HepG2 (cell line): ENCODE measurements around the gene ZNF586. TPM values are rescaled to one million over a fixed set of nuclear protein-coding genes. Genes with fewer than 3 reads are reported as not detected.
A peak's percentile ranks its signal among the peaks of the same experiment; 100 is the strongest.

Experiments used
- ARID2 ChIP-seq: sonication (generic); formaldehyde crosslinking; IDR thresholded peaks from 2 replicates; pipeline ENCODE4 v1.8.1; 2022; ENCODE audit warnings: mild to moderate bottlenecking, missing genetic modification reagents, borderline replicate concordance
- HMGA1 ChIP-seq: sonication (generic); formaldehyde crosslinking; conservative IDR thresholded peaks from 2 replicates; pipeline ENCODE4 v1.4.0; 2020; ENCODE audit warnings: missing genetic modification reagents
- HMGXB3 ChIP-seq: sonication (generic); formaldehyde crosslinking; IDR thresholded peaks from 2 replicates; pipeline ENCODE4 v1.4.0; 2020; ENCODE audit warnings: missing genetic modification reagents, borderline replicate concordance
- HOXA9 ChIP-seq: sonication (generic); formaldehyde crosslinking; IDR thresholded peaks from 2 replicates; pipeline ENCODE4 v1.8.1; 2022; ENCODE audit warnings: missing genetic modification reagents, mild to moderate bottlenecking, moderate library complexity, borderline replicate concordance
- KDM3A ChIP-seq: IDR thresholded peaks from 2 replicates; pipeline ENCODE4 v1.6.1; 2018; ENCODE audit warnings: low read depth, missing compliant biosample characterization
- SRSF9 ChIP-seq: fragments of 200-400 bp; formaldehyde crosslinking; IDR thresholded peaks from 2 replicates; pipeline ENCODE4 v1.6.1; 2018; ENCODE audit warnings: borderline replicate concordance, mild to moderate bottlenecking, low read depth, low read length; ENCODE audit not compliant: insufficient read depth, poor library complexity, severe bottlenecking
- SSRP1 ChIP-seq: IDR thresholded peaks from 2 replicates; pipeline ENCODE4 v1.6.1; 2016; ENCODE audit warnings: control low read depth
- ZNF354B ChIP-seq: sonication (generic); formaldehyde crosslinking; IDR thresholded peaks from 2 replicates; pipeline ENCODE4 v1.8.0; 2022; ENCODE audit warnings: mild to moderate bottlenecking, missing genetic modification reagents
- ZNF407 ChIP-seq: sonication (generic); formaldehyde crosslinking; IDR thresholded peaks from one replicate; pipeline ENCODE4 v1.5.1; 2020; ENCODE audit warnings: mild to moderate bottlenecking, missing genetic modification reagents; ENCODE audit errors: not compliant biosample characterization
- ZNF609 ChIP-seq: sonication (generic); formaldehyde crosslinking; IDR thresholded peaks from 2 replicates; pipeline ENCODE4 v1.4.0; 2020; ENCODE audit warnings: mild to moderate bottlenecking, missing genetic modification reagents, borderline replicate concordance
- polyA plus RNA-seq, 8 experiments: library from polyadenylated mRNA; depleted of rRNA in 3 of 8; stranded (reverse) in 7 of 8; unstranded in 1 of 8; fragments of >200 nt; fragmentation: Illumina TruSeq in 4 of 8; extraction: Trizol in 4 of 8; gene quantifications; 2 replicates each; pipeline versions ENCODE4 v1.2.1 to v1.2.3, GENCODE V29; 2011 to 2016; ENCODE audit warnings: low read depth in 4 of 8, missing spikeins in 1 of 8, mixed read lengths in 1 of 8; ENCODE audit not compliant: insufficient read depth in 1 of 8
- total RNA-seq, 5 experiments: library from RNA; depleted of rRNA; stranded (reverse); fragments of >200 nt; fragmentation: Illumina TruSeq; extraction: Trizol; gene quantifications; 2 replicates each; pipeline ENCODE4 v1.2.3, GENCODE V29; 2016; ENCODE audit warnings: low read depth in 1 of 5

ZNF586 gene
- total and polyA plus RNA-seq, 2 of the 13 experiments (the other 11 are each of a cell fraction or from before 2014, with no cell fraction given), result 0.50 to 3.4 TPM

GRCh38 chr19:57814505-57815246 lies 45.2 kb downstream of the ZNF586 start, which contains the start of gene ZNF552 (continued):
- TF ChIP-seq ZNF609 (CRISPR knock-in tag) (0 out of 2 replicates have a peak, but pooled peaks have one; percentile 7), HOXA9 (CRISPR knock-in tag) (no peak), SSRP1 (CRISPR knock-in tag) (no peak), KDM3A (CRISPR knock-in tag) (no peak), HMGA1 (CRISPR knock-in tag) (no peak), ARID2 (CRISPR knock-in tag) (no peak), HMGXB3 (CRISPR knock-in tag) (peak; percentile 99), SRSF9 (no peak), ZNF354B (CRISPR knock-in tag) (no peak), ZNF407 (CRISPR knock-in tag) (no peak)
